Gastrocnemius medialis (tissue), 4 donors: ENCODE results near the gene MXI1.

Experiments
- POLR2A ChIP-seq, 2 donors: fragments of 450-650 bp; IDR thresholded peaks; one replicate each; pipeline ENCODE4 v1.6.1; 2017; ENCODE audit warnings: antibody characterized with exemption in 2 of 2, mild to moderate bottlenecking in 2 of 2, moderate library complexity in 2 of 2
- TF ChIP-seq, protein P1 (sequence below), 5 experiments: fragments of 450-650 bp in 3 of 5; fragments of 200-600 bp in 2 of 5; sonication (generic) in 2 of 5; IDR thresholded peaks in 4 of 5; conservative IDR thresholded peaks in 1 of 5; 1 replicate in 4 of 5; 2 replicates in 1 of 5; pipeline ENCODE4 v1.5.1; 2016 to 2019; ENCODE audit warnings: antibody characterized with exemption in 5 of 5, mild to moderate bottlenecking in 3 of 5, moderate library complexity in 3 of 5

DNA sequence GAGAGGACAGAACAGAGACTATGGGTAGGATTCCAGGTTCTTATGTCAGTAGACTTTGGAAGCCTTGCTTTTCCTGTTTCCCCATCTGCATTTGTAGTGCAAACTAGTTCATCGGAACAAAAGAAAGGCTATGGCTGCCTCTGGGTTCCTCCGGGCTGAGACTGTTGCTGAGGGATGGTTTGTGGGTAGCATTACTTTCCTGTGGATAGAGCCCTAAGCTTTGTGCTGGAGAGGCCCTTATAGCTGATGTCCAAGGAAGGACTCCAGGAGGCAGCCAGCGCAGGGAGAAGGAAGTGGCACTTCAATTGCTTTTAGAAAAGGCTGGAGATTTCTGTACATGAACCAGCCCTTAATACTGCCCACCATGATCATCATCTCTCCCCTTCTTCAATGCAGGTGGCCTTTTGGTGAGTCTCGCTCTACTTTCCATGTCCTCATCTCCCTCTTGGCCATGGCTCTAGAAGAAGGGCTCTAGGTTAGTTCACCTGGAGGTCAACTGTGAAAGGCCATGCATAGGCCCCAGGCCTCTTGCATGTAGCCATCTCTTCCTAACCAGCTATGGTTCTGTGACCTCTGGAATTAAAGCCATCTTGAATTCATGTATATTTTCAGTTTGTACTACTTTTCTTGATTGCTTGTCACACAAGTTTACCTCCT is 15.4 kb downstream of the MXI1 start:
- TF ChIP-seq, protein P1, sequence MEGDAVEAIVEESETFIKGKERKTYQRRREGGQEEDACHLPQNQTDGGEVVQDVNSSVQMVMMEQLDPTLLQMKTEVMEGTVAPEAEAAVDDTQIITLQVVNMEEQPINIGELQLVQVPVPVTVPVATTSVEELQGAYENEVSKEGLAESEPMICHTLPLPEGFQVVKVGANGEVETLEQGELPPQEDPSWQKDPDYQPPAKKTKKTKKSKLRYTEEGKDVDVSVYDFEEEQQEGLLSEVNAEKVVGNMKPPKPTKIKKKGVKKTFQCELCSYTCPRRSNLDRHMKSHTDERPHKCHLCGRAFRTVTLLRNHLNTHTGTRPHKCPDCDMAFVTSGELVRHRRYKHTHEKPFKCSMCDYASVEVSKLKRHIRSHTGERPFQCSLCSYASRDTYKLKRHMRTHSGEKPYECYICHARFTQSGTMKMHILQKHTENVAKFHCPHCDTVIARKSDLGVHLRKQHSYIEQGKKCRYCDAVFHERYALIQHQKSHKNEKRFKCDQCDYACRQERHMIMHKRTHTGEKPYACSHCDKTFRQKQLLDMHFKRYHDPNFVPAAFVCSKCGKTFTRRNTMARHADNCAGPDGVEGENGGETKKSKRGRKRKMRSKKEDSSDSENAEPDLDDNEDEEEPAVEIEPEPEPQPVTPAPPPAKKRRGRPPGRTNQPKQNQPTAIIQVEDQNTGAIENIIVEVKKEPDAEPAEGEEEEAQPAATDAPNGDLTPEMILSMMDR (IDR thresholded peaks at IDR 0.05 in 4 of 5, conservative IDR thresholded peaks at IDR 0.05 in 1 of 5), result no peak
- no peak for TF ChIP-seq POLR2A (IDR thresholded peaks at IDR 0.05)
